ENCODE data around the gene AP3B1. TPM values are rescaled to one million over a fixed set of nuclear protein-coding genes. Genes with fewer than 3 reads are reported as not detected.

AP3B1 gene
- polyA plus RNA-seq (2013): 37.4 and 37.5 TPM in 2 replicates

DNA sequence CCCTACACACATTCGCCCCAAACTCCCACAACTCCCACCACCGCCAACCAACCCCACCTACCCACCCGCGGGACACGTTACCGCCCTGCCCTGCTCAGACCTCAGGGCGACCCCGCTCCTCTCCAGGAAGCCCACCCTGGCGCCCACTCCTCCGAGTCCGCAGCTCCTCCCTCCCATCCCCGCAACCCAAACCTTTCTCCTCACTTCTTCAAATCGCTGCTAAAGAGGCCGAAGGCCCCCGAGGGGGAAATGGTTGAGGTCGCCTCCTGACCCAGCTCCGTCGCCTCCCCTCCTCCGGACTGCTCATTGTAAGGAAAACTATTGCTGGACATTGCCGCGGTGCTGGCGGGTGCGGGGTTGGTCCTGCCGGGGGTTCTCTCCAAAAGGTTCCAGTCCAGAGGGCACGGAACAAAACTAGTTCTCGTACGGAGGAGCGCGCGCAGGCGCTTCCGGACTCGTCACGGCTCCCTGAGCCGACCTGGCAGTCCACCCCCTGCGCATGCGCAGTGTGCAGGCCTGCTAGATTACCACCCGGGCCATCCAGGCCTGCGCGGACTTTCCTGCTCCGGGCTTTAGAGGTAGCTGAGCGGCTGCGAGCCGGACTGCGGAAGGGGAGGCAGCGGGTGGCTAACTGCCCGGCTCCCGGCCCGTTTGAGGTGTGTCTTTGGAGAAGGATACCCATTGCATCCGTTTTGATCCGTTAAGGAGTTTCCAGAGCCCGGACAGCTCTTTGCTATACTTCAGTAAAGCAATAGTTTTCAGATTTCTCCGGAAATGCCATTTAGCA lies at the start of gene AP3B1:
TSS of gene AP3B1 (minus strand) at position 451 of the 787 bp plus-strand sequence. CDS start at position 332, 119 bp downstream.
- Histone ChIP-seq H4K91ac (ENCODE audit: low read depth, low read length) (peak within 1 kb of the TSS; percentile 85), H3K14ac (ENCODE audit: low read length) (peak within 1 kb of the TSS; percentile 89), H4K12ac (ENCODE audit: low read depth, low read length) (peak within 1 kb of the TSS; percentile 49), H2AK5ac (ENCODE audit: low read length) (no peak within 1 kb of the TSS), H2BK120ac (ENCODE audit: insufficient read depth, low read length, poor library complexity) (peak within 1 kb of the TSS; percentile 84), H3K9ac (ENCODE audit: low read length) (peak within 1 kb of the TSS; percentile 97), H3K9me3 (ENCODE audit: insufficient read depth, low read depth, low read length) (no peaks in the 10 kb centered on the region), H3K36me3 (ENCODE audit: control insufficient read depth in 1 of 2, insufficient read depth in 2 of 2, low read length in 2 of 2) (no peaks in the 10 kb centered on the region), H3K4me2 (ENCODE audit: low read length) (peak within 1 kb of the TSS; percentile 91), H3K4me1 (ENCODE audit: control insufficient read depth in 1 of 2, insufficient read depth in 2 of 2, low read length in 2 of 2) (peaks cover 0 to 2% of the 10 kb centered on the region in 2 experiments), H3K27ac (ENCODE audit: low read depth, low read length) (peak within 1 kb of the TSS; percentile 88), H3K23ac (ENCODE audit: low read length) (peak within 1 kb of the TSS; percentile 6), H2AFZ (ENCODE audit: insufficient read depth, low read length, poor library complexity) (peak within 1 kb of the TSS; percentile 95), H3K79me2 (ENCODE audit: control insufficient read depth, insufficient read depth, low read length, poor library complexity) (peaks cover 7% of the 10 kb centered on the region), H2BK5ac (ENCODE audit: low read depth, low read length, poor library complexity) (peak within 1 kb of the TSS; percentile 86), H3K4me3 (ENCODE audit: low read depth, low read length) (peak within 1 kb of the TSS; percentile 99), H3K79me1 (ENCODE audit: low read length) (peaks cover 5% of the 10 kb centered on the region), H4K8ac (ENCODE audit: low read depth, low read length) (peak within 1 kb of the TSS; percentile 93), H3K27me3 (ENCODE audit: insufficient read depth, low read length) (no peaks in the 10 kb centered on the region), H3K4ac (ENCODE audit: low read depth, low read length) (peak within 1 kb of the TSS; percentile 88), H2BK12ac (ENCODE audit: low read length) (no peak within 1 kb of the TSS), H3K18ac (ENCODE audit: low read length) (peak within 1 kb of the TSS; percentile 96)
- DNase-seq: peak; percentile 100
- no CpG with 5 or more reads among the region's 53 CpGs for WGBS (ENCODE audit: extremely low coverage, insufficient coverage, insufficient read length)

- Histone ChIP-seq H3K4me1 (ENCODE audit: control insufficient read depth in 1 of 2, insufficient read depth in 2 of 2, low read length in 2 of 2) (peaks cover 0 to 4% of the 10 kb centered on the region in 2 experiments), H3K27ac (ENCODE audit: low read depth, low read length) (no peak overlapping the region), H3K9ac (ENCODE audit: low read length) (no peak overlapping the region), H2BK120ac (ENCODE audit: insufficient read depth, low read length, poor library complexity) (no peak overlapping the region), H4K8ac (ENCODE audit: low read depth, low read length) (no peak overlapping the region), H2AFZ (ENCODE audit: insufficient read depth, low read length, poor library complexity) (no peak overlapping the region), H2BK12ac (ENCODE audit: low read length) (no peak overlapping the region), H4K12ac (ENCODE audit: low read depth, low read length) (no peak overlapping the region), H2AK5ac (ENCODE audit: low read length) (no peak overlapping the region), H3K23ac (ENCODE audit: low read length) (no peak overlapping the region), H4K91ac (ENCODE audit: low read depth, low read length) (no peak overlapping the region), H3K79me2 (ENCODE audit: control insufficient read depth, insufficient read depth, low read length, poor library complexity) (no peaks in the 10 kb centered on the region), H3K4me2 (ENCODE audit: low read length) (no peak overlapping the region), H3K27me3 (ENCODE audit: insufficient read depth, low read length) (no peaks in the 10 kb centered on the region), H3K9me3 (ENCODE audit: insufficient read depth, low read depth, low read length) (peaks cover 2% of the 10 kb centered on the region), H3K79me1 (ENCODE audit: low read length) (no peaks in the 10 kb centered on the region), H2BK5ac (ENCODE audit: low read depth, low read length, poor library complexity) (no peak overlapping the region), H3K14ac (ENCODE audit: low read length) (no peak overlapping the region), H3K36me3 (ENCODE audit: control insufficient read depth in 1 of 2, insufficient read depth in 2 of 2, low read length in 2 of 2) (no peaks in the 10 kb centered on the region), H3K4ac (ENCODE audit: low read depth, low read length) (no peak overlapping the region), H3K18ac (ENCODE audit: low read length) (no peak overlapping the region), H3K4me3 (ENCODE audit: low read depth, low read length) (no peak overlapping the region)
- DNase-seq: no peak
- no CpG with 5 or more reads among the region's 3 CpGs for WGBS (ENCODE audit: extremely low coverage, insufficient coverage, insufficient read length)
These were observed 46.9 kb upstream of the AP3B1 start for GRCh38 chr5:78341440-78341839.

GRCh38 chr5:78339617-78340436 lies 45.3 kb upstream of the AP3B1 start:
- Histone ChIP-seq H2AFZ (ENCODE audit: insufficient read depth, low read length, poor library complexity) (no peak overlapping the region), H3K27me3 (ENCODE audit: insufficient read depth, low read length) (no peaks in the 10 kb centered on the region), H4K91ac (ENCODE audit: low read depth, low read length) (no peak overlapping the region), H3K23ac (ENCODE audit: low read length) (no peak overlapping the region), H3K79me1 (ENCODE audit: low read length) (no peaks in the 10 kb centered on the region), H3K9ac (ENCODE audit: low read length) (no peak overlapping the region), H3K27ac (ENCODE audit: low read depth, low read length) (no peak overlapping the region), H3K9me3 (ENCODE audit: insufficient read depth, low read depth, low read length) (peaks cover 2% of the 10 kb centered on the region), H2BK5ac (ENCODE audit: low read depth, low read length, poor library complexity) (no peak overlapping the region), H2AK5ac (ENCODE audit: low read length) (no peak overlapping the region), H2BK12ac (ENCODE audit: low read length) (no peak overlapping the region), H3K4me2 (ENCODE audit: low read length) (no peak overlapping the region), H3K14ac (ENCODE audit: low read length) (no peak overlapping the region), H3K79me2 (ENCODE audit: control insufficient read depth, insufficient read depth, low read length, poor library complexity) (no peaks in the 10 kb centered on the region), H3K4me3 (ENCODE audit: low read depth, low read length) (no peak overlapping the region), H3K36me3 (ENCODE audit: control insufficient read depth in 1 of 2, insufficient read depth in 2 of 2, low read length in 2 of 2) (no peaks in the 10 kb centered on the region), H3K4me1 (ENCODE audit: control insufficient read depth in 1 of 2, insufficient read depth in 2 of 2, low read length in 2 of 2) (no peaks in the 10 kb centered on the region), H4K12ac (ENCODE audit: low read depth, low read length) (no peak overlapping the region), H4K8ac (ENCODE audit: low read depth, low read length) (no peak overlapping the region), H3K4ac (ENCODE audit: low read depth, low read length) (no peak overlapping the region), H3K18ac (ENCODE audit: low read length) (no peak overlapping the region), H2BK120ac (ENCODE audit: insufficient read depth, low read length, poor library complexity) (no peak overlapping the region)
- no CpG with 5 or more reads among the region's 5 CpGs for WGBS (ENCODE audit: extremely low coverage, insufficient coverage, insufficient read length)
- no peak for DNase-seq

DNA sequence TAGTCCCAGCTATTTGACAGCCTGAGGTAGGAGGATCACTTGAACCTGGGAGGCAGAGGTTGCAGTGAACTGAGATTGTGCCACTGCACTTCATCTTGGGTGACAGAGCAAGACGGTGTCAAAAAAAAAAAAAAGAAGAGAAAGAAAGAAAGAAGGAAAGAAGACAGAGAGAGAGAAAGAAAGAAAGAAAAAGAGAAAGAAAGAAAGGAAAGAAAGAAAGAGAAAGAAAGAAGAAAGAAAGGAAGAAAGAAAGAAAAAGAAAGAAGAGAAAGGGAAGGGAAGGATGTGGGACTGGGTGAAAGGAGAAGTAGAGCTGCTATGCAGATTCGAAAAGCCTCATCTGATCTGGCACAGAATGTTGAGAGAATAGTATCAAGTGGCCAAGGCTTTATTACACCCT lies 42.2 kb upstream of the AP3B1 start:
- Histone ChIP-seq H4K12ac (ENCODE audit: low read depth, low read length) (no peak overlapping the region), H2AK5ac (ENCODE audit: low read length) (no peak overlapping the region), H3K79me1 (ENCODE audit: low read length) (no peaks in the 10 kb centered on the region), H3K14ac (ENCODE audit: low read length) (no peak overlapping the region), H4K8ac (ENCODE audit: low read depth, low read length) (no peak overlapping the region), H3K18ac (ENCODE audit: low read length) (no peak overlapping the region), H3K27ac (ENCODE audit: low read depth, low read length) (no peak overlapping the region), H3K36me3 (ENCODE audit: control insufficient read depth in 1 of 2, insufficient read depth in 2 of 2, low read length in 2 of 2) (no peaks in the 10 kb centered on the region), H3K27me3 (ENCODE audit: insufficient read depth, low read length) (no peaks in the 10 kb centered on the region), H2BK12ac (ENCODE audit: low read length) (no peak overlapping the region), H2BK5ac (ENCODE audit: low read depth, low read length, poor library complexity) (no peak overlapping the region), H3K9me3 (ENCODE audit: insufficient read depth, low read depth, low read length) (peaks cover 2% of the 10 kb centered on the region), H2AFZ (ENCODE audit: insufficient read depth, low read length, poor library complexity) (no peak overlapping the region), H2BK120ac (ENCODE audit: insufficient read depth, low read length, poor library complexity) (no peak overlapping the region), H3K9ac (ENCODE audit: low read length) (no peak overlapping the region), H3K23ac (ENCODE audit: low read length) (no peak overlapping the region), H3K4me3 (ENCODE audit: low read depth, low read length) (no peak overlapping the region), H3K4me1 (ENCODE audit: control insufficient read depth in 1 of 2, insufficient read depth in 2 of 2, low read length in 2 of 2) (no peaks in the 10 kb centered on the region), H3K4ac (ENCODE audit: low read depth, low read length) (no peak overlapping the region), H3K4me2 (ENCODE audit: low read length) (no peak overlapping the region), H3K79me2 (ENCODE audit: control insufficient read depth, insufficient read depth, low read length, poor library complexity) (no peaks in the 10 kb centered on the region), H4K91ac (ENCODE audit: low read depth, low read length) (no peak overlapping the region)
- no peak for DNase-seq
- no CpG with 5 or more reads among the region's 2 CpGs for WGBS (ENCODE audit: extremely low coverage, insufficient coverage, insufficient read length)
